SIG-M5 treated with dmso at 0.1 percent for 504 hours (cell line): ENCODE data around the gene NXN.

Source experiments
- DNase-seq: peaks from one replicate; lab custom pipeline; 2025; ENCODE audit not compliant: unreplicated experiment; lab: John Stamatoyannopoulos, UW

NXN gene

GRCh38 chr17:979539-980405 is at the start of gene NXN:
NXN (minus strand) TSS chr17:979776.
- DNase-seq = peak; percentile 24

- no peak for DNase-seq
These were observed 47.5 kb upstream of the NXN start for GRCh38 chr17:1027044-1027443.

GRCh38 chr17:1026599-1026975 is 47.0 kb upstream of the NXN start:
- DNase-seq = no peak

GRCh38 chr17:1025733-1026598 is 46.4 kb upstream of the NXN start:
- DNase-seq = no peak

GRCh38 chr17:1024076-1024475 is 44.5 kb upstream of the NXN start:
- DNase-seq = no peak

GRCh38 chr17:1022278-1023024 is 42.9 kb upstream of the NXN start:
- DNase-seq = no peak

- no peak for DNase-seq
These were observed 41.6 kb upstream of the NXN start for GRCh38 chr17:1021147-1021546.

- no peak for DNase-seq
These were observed 39.9 kb upstream of the NXN start for GRCh38 chr17:1019451-1019850.

GRCh38 chr17:1018547-1018946 is 39.0 kb upstream of the NXN start:
- no peak for DNase-seq

GRCh38 chr17:1013729-1014090 is 34.1 kb upstream of the NXN start:
- DNase-seq = no peak

- no peak for DNase-seq
These were observed 33.5 kb upstream of the NXN start for GRCh38 chr17:1012823-1013728.

- DNase-seq = no peak
These were observed 32.5 kb upstream of the NXN start for GRCh38 chr17:1011760-1012735.

- no peak for DNase-seq
These were observed 31.6 kb upstream of the NXN start for GRCh38 chr17:1011138-1011537.

GRCh38 chr17:1010586-1010985 is 31.0 kb upstream of the NXN start:
- no peak for DNase-seq

GRCh38 chr17:1010086-1010450 is 30.5 kb upstream of the NXN start:
- DNase-seq = no peak

GRCh38 chr17:1009229-1010085 is 29.9 kb upstream of the NXN start:
- DNase-seq = no peak

- DNase-seq = no peak
These were observed 28.6 kb upstream of the NXN start for GRCh38 chr17:1008008-1008761.
